NCI-H510A (cell line): ENCODE measurements around the gene PDE6D.

Experiments used
- DNase-seq: peaks from one replicate; lab custom pipeline; 2025; lab: John Stamatoyannopoulos, UW

Gene PDE6D

DNA sequence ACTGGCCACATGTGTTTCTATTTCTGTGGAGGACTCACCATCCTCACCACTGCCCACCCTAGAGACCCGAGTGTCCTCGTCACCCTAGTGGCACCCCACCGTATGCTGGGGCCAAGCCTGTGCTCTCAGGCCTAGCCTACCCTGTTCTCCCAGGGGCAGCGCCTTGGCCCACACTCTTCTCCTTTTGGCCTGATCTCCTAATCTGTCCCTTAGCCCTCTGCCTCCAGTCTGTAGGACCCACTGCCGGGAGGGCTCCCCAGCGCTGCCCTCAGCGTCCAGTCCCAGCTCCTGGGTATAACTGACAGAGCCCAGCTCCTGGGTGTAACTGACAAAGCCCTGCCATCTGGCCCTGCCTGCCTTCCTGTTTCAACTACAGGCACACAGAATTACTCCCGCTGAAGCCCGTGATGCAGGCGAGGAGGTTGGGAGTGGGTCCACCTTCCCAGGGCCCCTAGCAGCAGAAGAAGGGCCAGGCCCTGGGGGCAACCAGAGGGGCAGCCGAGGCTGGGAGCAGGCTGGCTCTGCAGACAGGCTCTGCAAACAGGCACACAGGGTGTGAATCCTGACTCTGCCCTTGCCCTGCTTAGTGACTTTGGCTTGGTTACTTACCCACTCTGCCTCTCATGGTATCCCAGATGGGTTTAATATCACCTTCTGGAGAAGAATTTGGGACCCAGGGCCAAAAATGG lies 98.3 kb downstream of the PDE6D start:
- peak; percentile 35 for DNase-seq
